Right forelimb (tissue), 1 donor: Measurements from ENCODE around the gene TIMELESS.
"Not testable (repeated sequence)": the region's sequence is repeated elsewhere in the genome, so short reads cannot be mapped to it uniquely, and the experiment has no call there.

ENCODE experiments used
- DNase-seq: peaks from one replicate; pipeline ENCODE4 v3.0.0-alpha.2; 2018

TIMELESS gene, protein sequence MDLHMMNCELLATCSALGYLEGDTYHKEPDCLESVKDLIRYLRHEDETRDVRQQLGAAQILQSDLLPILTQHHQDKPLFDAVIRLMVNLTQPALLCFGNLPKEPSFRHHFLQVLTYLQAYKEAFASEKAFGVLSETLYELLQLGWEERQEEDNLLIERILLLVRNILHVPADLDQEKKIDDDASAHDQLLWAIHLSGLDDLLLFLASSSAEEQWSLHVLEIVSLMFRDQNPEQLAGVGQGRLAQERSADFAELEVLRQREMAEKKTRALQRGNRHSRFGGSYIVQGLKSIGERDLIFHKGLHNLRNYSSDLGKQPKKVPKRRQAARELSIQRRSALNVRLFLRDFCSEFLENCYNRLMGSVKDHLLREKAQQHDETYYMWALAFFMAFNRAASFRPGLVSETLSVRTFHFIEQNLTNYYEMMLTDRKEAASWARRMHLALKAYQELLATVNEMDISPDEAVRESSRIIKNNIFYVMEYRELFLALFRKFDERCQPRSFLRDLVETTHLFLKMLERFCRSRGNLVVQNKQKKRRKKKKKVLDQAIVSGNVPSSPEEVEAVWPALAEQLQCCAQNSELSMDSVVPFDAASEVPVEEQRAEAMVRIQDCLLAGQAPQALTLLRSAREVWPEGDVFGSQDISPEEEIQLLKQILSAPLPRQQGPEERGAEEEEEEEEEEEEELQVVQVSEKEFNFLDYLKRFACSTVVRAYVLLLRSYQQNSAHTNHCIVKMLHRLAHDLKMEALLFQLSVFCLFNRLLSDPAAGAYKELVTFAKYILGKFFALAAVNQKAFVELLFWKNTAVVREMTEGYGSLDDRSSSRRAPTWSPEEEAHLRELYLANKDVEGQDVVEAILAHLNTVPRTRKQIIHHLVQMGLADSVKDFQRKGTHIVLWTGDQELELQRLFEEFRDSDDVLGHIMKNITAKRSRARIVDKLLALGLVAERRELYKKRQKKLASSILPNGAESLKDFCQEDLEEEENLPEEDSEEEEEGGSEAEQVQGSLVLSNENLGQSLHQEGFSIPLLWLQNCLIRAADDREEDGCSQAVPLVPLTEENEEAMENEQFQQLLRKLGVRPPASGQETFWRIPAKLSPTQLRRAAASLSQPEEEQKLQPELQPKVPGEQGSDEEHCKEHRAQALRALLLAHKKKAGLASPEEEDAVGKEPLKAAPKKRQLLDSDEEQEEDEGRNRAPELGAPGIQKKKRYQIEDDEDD

DNA sequence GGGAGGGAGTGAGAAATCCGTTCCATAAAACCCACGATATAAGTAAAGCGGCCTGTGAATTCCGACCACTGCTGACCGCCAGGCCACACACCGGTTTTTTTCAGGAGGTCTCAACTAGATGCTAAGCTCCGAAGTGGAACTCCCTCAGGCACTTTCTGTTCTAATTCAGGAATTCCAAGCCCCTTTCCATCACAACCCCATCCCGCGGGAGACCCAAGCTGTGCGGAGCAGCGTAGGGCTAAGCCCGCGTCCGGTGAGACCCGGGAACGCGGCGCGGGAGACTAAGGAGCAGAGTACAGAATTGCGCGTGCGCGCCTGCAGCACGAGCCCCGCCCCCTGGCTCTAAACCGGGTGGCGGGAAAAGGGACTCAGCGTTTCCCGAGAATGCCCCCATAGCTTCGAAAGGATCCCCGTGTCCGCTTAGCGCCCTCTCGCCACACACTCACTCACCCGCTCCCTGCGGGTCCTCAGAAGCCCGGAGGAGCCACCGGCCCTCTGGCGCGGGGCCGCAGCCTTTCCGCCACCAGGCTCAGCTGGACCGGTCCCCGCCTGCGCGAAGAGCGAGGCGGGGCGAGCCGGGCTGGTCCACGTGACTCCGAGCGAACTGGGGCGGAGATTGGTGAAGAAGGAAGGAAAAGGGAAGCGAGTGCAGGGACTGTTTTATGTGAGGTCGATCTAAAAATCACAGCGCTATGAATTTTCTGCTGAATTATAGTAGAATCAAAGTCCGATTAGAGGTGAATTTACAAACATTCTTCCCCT is at the start of gene TIMELESS:
TIMELESS (minus strand) TSS at position 567 of the 762 bp plus-strand sequence. CDS start 15,256 bp downstream, outside the sequence.
- DNase-seq: peak; percentile 95

DNA sequence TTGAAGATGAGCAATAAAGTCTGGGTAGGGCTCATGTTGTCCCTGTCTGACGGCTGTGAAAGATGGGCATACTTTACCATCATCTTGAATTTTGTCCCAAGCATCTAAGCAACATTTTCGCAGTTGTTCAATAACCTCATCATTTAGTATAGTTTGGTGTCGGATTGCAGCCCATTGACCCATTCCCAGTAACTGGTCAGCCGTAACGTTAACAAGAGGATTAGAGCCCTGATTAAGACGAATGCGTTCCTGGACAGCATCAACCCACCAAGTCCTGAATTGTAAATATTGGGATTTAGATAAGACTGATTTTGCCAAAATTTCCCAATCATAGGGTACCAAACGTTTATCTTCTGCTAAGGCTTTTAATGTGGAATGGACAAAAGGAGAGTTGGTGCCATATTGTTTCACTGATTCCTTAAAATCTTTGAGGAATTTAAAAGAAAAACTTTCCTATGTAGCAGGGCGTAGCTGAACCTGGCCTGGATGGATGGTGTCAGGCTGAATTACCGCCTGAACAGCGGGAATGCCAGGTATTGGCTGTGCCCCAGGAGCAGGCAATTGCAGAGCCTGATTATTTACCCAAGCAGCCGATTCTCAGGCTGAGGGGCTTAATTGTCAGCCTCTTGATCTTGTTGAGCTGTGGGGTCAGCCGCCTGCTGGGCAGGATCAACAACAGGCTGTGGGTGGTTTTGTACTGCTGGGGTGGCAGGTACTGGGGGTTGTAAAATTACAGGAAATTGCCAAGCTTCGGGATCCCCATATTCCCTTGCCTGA is 49.1 kb upstream of the TIMELESS start:
- DNase-seq: not testable (repeated sequence)

DNA sequence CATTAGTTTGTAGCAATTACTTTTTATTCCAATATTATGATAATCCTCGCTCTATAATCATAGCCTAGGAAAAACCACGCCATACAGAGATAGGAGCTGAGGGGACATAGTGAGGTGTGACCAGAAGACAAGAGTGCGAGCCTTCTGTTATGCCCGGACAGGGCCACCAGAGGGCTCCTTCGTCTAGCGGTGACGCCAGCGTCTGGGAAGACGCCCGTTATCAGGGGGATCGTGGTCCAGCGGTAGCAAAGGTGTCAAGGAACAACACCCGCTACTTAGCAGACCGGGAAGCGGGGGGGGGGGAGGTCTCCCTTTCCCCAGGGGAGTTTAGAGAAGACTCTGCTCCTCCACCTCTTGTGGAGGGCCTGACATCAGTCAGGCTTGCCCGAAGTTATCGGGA is 47.5 kb upstream of the TIMELESS start:
- peak; percentile 67 for DNase-seq

DNA sequence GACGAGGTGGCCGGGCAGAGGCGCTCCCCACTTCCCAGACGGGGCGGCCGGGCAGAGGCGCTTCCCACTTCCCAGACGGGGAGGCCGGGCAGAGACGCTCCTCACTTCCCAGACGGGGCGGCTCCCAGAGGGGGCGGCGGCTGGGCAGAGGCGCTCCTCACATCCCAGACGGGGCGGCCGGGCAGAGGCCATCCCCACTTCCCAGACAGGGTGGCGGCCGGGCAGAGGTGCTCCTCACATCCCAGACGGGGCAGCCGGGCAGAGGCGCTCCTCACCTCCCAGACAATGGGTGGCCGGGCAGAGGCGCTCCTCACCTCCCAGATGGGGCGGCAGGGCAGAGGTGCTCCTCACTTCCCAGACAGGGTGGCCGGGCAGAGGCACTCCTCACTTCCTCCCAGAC is 45.3 kb upstream of the TIMELESS start:
- not testable (repeated sequence) for DNase-seq

DNA sequence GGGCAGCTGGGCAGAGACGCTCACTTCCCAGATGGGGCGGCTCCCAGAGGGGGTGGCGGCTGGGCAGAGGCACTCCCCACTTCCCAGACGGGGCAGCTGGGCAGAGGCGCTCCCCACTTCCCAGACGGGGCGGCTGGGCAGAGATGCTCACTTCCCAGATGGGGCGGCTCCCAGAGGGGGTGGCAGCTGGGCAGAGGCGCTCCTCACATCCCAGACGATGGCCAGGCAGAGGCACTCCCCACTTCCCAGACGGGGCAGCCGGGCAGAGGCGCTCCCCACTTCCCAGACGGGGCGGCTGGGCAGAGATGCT is 44.8 kb upstream of the TIMELESS start:
- not testable (repeated sequence) for DNase-seq

DNA sequence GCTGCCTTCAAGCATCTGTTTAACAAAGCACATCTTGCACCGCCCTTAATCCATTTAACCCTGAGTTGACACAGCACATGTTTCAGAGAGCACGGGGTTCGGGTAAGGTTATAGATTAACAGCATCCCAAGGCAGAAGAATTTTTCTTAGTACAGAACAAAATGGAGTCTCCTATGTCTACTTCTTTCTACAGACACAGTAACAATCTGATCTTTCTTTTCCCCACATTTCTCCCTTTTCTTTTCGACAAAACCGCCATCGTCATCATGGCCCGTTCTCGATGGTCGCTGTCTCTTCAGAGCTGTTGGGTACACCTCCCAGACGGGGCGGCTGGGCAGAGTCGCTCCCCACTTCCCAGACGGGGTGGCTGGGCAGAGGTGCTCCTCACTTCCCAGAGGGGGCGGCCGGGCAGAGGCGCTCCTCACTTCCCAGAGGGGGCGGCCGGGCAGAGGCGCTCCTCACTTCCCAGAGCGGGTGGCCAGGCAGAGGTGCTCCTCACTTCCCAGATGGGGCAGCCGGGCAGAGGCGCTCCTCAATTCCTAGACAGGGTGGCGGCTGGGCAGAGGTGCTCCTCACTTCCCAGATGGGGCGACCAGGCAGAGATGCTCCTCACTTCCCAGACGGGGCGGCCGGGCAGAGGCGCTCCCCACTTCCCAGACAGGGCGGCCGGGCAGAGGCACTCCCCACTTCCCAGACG is 44.3 kb upstream of the TIMELESS start:
- not testable (repeated sequence) for DNase-seq

DNA sequence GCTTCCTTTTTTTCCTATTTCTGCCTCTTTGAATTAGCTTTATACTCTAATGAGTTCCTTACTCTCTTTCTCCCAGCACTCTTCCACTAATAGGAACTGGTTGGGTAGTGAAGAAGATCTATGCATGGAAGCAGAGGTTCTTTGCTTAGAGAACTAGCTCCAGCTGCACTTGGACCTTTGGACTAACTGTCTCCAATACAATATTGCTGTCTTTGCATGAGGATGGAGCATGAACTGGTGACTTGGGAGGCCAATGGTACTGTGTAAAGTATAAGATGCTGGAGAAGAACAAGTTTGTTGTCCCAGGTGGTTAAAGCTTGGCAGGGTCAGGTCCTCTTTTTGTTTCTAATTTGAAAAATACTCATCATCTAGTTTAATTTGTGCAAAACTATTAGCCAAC is 41.1 kb upstream of the TIMELESS start:
- DNase-seq: no peak

DNA sequence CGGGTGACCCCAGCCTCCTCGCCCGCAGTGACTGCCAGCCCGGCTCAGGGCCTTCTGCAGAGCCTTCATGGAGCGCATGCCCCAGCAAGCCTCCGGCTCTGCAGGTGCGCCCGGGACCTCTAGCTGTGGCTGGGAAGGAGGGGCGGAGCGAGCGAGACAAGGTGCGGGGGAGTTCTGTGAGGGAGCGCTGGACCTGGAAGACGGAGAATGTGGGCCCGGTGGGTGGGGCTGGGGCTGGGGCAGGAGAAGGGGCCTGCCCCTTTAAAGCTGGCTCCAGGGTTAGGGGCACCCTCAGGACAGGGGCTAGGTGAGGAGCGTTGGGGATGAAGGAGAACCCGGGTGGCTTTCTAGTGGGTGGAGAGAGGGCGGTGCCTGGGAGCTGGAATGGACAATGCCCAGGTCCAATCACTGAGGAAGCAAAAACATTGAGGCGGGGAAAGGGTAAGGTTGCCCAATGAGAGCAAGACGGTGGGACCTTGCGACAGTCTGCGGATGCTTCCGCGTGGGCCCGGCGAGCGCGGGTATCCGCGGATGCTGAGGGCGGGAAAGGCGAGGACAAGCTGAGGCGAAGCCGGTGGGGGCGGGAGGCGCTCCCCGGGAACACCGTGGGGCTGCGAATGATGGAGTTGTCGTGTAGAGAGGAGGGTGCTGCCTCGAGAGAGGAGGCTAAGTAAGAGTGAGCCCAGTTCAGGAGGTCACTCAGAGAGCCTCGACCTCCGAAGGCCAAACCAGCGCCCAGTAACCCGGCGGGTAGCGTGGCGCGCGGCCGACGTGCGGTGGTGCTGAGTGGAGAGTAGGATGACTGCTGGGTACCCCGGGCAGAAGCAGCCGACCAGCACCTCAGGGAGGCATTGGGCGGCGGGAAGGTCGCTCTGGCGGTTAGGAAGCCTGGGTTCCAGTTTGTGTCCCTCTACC is 39.1 kb upstream of the TIMELESS start, which contains the start of gene GLS2:
GLS2 (minus strand) TSS at position 121 of the 915 bp plus-strand sequence; CDS start at position 78, 43 bp downstream.
- peak; percentile 67 for DNase-seq

DNA sequence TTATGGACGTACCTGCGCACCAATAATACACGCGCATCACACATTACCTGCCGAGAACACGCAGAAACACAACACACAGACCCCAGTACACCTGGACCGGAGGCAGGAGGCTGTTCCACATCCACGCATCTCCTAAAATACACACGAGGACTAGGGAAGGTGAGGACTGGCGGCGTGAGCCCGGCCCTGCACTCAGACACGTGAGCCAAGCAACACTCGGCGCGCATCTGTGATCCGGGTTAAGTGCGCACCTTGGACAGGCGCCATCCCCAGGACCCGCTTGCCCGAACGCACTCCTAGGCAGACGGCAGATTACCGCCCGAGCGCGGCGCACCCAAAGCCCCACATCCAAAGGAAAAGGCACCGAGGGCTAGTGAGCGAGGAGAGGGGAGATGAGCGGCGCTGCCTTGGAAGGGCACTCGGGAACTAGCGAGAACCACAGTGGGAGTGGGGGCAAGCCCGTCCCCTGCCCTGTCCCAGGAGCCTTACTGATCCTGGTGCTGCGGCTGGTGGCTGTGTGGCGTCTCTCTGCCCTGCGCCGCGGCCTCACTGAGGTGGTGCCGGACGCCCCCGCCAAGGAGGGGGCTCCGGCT is 38.3 kb upstream of the TIMELESS start:
- DNase-seq: no peak

DNA sequence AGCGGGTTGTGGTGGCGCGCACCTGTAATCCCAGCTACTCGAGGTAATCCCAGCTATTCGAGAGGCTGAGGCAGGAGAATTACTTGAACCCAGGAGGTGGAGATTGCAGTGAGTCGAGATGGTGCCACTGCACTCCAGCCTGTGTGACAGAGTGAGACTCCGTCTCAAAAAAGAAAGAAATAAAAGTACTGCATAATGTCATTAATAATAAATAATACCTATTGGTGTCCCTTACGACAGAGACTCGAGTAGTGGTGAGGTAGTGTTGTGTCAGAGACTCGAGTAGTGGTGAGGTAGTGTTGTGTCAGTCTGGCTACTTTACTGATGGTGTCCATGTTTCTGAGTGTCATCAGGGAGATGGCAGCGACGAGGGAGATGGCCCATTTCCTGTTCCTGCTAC is 37.5 kb upstream of the TIMELESS start:
- DNase-seq: no peak

DNA sequence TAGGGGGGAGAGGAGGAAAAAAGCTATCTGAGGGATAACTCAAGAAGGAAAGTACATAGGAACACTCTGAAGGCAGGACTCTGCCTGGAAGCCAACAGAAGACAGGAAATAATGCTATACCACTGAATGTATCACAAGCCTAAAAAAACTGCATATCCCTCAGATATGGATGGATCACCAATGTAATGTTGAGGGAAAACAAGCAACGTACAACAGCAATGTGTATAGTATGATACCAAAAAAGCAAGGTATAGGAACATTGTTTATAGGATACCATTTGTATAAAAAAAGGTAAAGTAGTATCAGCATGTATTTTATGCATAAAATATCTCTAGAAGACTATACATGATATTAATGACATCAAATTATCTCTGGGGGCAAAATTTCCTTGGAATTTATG is 35.3 kb upstream of the TIMELESS start:
- no peak for DNase-seq

DNA sequence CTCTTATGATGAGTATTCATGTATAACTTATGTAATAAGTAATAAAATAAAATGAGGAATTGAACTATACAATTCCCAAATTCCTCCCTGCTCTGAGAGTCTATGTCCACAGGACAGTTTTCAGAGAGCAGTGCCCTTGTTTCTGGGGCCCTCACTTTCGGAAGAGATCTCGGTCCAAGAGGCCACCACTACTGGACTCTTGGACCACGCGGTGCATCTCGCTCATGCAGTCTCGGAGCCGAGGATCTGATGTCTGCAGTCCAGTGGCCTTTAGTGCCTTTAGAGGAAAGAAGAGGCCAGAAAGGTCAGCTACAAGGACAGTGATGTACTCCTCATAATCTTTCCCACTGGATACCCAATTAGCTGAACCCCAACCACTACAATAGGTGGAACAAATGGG is 30.4 kb upstream of the TIMELESS start:
- no peak for DNase-seq

DNA sequence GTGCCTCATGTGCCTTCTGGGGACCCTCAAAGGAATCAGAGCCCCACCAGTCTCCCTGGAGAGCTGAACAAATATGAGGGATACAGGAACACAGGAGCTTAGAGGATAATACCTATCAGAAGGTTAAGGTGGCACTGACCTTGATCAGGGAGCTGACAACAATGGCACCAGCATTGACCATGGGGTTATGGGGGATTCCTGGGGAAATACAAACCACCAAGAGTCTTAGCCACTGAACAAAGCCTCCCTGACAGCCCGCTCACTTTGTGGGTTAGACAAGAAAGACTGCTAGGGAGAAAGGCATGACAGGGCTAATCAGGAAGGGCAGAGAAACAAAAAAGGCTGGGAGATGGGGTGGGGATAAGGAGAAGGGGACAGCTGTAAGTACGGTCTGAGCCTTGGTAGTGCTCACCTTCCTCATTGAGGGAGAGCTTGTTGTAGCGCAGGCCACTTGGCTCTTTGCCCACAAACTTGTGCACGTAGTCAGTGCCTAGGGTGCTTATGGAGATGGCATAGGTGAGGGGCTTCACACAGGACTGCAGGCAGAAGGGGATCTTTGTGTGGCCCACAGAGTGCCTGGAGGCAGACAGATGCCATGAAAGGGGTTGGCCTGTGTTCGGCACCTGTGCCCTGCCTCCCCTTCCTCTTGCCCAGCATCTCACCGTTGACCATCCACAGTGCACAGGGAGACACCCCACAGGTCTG is 28.4 kb upstream of the TIMELESS start:
- no peak for DNase-seq

DNA sequence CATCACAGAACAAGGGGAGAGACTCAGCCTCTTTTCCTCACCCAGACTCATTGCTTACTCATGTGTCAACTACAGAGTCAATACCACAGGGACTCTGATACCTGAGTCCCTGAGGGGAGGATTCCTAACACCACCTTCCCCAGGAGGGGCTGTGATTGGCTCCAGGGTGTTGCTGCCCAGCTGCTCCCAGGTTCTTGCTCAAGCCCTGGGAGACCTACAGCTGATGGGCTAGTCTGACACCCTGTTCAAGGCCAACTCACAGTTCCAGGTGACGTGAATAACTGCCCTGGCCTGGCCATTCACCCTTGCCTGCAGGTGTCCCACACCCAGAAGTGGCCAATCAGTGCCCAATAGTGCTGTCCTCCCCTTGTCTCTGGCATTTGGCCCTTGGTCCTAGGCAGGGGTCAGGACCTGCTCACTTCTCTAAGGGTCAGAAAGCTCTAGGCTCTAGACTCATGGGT is 27.8 kb upstream of the TIMELESS start:
- no peak for DNase-seq

DNA sequence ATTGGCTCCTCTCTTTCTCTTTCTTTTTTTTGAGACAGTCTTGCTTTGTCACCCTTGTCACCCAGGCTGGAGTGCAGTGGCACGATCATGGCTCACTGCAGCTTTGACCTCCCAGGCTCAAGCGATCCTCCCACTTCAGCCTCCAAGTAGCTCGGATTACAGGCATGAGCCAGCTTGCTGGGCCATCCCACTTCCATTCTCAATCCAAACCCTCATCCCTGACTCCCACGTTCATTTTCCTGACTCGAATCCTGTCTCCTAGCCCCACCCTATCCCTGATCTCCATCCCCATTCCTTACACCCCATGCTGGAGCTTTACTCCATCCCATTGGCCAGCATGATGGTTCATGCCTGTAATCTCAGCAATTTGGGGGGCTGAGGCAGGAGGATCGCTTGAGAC is 26.9 kb upstream of the TIMELESS start:
- DNase-seq: no peak

DNA sequence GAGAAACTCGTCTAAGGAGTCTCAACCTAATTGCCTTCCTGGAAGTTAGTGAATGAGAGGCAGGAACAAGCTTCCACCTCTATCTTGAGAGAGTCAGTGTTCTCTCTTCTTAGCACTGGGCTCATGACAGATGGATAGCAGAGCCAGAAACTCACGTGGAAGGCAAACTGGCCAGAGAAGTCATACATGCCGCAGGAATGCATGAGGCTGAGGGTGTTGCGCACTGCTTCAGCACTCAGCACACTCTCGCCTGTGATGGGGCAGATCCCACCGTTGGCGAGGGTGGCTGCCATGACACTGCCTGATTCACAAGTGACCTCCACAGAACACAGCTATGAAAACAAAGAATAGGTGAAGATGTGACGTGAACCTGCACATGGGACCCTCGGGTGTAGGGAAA is 25.2 kb upstream of the TIMELESS start:
- no peak for DNase-seq

DNA sequence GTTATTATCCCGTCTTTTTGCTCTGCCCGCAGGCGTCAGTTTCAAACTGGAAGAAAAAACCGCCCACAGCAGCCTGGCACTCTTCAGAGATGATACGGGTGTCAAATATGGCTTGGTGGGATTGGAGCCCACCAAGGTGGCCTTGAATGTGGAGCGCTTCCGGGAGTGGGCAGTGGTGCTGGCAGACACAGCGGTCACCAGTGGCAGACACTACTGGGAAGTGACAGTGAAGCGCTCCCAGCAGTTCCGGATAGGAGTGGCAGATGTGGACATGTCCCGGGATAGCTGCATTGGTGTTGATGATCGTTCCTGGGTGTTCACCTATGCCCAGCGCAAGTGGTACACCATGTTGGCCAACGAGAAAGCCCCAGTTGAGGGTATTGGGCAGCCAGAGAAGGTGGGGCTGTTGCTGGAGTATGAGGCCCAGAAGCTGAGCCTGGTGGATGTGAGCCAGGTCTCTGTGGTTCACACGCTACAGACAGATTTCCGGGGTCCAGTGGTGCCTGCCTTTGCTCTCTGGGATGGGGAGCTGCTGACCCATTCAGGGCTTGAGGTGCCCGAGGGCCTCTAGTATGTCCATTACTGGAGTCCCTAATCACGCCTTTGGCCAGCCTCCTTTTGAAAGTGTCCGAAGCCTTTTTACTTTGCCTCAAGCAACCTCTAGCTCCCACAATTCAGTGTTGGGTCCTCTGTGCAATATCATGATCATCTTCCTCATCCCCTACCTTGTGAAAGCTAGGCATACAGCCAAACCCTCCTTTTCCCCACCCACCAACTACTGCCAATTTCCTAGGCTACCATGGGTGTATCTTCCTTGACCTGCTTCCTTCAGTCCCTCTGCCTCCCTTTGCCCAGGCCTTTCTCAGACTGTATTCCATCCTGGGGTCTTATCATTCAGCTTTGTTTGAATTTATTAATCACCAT is 20.0 kb upstream of the TIMELESS start:
- no peak for DNase-seq
